ENCODE measurements around the gene REPIN1.

DNA sequence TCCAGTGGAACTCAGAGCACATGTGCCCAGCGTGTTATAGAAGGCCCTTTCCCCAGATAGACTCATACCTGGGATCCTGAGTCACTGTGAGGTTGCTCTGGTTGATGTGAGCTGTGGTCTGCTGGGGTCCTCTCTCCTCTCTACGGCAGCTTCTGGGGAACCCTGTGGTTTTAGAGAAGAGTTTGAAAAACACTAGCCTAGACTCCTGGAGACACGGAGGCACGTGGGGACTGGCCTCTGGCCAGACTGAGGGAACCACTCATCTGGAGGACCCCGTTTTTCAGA, 20.9 kb downstream of the REPIN1 start:
- TF ChIP-seq HDGF (IDR thresholded peaks at IDR 0.05) (no peak), BHLHE40 (IDR thresholded peaks at IDR 0.05; ENCODE audit: low read length) (no peak)
- TF ChIP-seq, protein P1, sequence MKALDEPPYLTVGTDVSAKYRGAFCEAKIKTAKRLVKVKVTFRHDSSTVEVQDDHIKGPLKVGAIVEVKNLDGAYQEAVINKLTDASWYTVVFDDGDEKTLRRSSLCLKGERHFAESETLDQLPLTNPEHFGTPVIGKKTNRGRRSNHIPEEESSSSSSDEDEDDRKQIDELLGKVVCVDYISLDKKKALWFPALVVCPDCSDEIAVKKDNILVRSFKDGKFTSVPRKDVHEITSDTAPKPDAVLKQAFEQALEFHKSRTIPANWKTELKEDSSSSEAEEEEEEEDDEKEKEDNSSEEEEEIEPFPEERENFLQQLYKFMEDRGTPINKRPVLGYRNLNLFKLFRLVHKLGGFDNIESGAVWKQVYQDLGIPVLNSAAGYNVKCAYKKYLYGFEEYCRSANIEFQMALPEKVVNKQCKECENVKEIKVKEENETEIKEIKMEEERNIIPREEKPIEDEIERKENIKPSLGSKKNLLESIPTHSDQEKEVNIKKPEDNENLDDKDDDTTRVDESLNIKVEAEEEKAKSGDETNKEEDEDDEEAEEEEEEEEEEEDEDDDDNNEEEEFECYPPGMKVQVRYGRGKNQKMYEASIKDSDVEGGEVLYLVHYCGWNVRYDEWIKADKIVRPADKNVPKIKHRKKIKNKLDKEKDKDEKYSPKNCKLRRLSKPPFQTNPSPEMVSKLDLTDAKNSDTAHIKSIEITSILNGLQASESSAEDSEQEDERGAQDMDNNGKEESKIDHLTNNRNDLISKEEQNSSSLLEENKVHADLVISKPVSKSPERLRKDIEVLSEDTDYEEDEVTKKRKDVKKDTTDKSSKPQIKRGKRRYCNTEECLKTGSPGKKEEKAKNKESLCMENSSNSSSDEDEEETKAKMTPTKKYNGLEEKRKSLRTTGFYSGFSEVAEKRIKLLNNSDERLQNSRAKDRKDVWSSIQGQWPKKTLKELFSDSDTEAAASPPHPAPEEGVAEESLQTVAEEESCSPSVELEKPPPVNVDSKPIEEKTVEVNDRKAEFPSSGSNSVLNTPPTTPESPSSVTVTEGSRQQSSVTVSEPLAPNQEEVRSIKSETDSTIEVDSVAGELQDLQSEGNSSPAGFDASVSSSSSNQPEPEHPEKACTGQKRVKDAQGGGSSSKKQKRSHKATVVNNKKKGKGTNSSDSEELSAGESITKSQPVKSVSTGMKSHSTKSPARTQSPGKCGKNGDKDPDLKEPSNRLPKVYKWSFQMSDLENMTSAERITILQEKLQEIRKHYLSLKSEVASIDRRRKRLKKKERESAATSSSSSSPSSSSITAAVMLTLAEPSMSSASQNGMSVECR (CRISPR knock-in tag; IDR thresholded peaks at IDR 0.05) = no peak
- TF ChIP-seq, protein P2, sequence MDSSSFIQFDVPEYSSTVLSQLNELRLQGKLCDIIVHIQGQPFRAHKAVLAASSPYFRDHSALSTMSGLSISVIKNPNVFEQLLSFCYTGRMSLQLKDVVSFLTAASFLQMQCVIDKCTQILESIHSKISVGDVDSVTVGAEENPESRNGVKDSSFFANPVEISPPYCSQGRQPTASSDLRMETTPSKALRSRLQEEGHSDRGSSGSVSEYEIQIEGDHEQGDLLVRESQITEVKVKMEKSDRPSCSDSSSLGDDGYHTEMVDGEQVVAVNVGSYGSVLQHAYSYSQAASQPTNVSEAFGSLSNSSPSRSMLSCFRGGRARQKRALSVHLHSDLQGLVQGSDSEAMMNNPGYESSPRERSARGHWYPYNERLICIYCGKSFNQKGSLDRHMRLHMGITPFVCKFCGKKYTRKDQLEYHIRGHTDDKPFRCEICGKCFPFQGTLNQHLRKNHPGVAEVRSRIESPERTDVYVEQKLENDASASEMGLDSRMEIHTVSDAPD (CRISPR knock-in tag; IDR thresholded peaks at IDR 0.05) = no peak
- TF ChIP-seq, protein P3, sequence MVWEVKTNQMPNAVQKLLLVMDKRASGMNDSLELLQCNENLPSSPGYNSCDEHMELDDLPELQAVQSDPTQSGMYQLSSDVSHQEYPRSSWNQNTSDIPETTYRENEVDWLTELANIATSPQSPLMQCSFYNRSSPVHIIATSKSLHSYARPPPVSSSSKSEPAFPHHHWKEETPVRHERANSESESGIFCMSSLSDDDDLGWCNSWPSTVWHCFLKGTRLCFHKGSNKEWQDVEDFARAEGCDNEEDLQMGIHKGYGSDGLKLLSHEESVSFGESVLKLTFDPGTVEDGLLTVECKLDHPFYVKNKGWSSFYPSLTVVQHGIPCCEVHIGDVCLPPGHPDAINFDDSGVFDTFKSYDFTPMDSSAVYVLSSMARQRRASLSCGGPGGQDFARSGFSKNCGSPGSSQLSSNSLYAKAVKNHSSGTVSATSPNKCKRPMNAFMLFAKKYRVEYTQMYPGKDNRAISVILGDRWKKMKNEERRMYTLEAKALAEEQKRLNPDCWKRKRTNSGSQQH (CRISPR knock-in tag; IDR thresholded peaks at IDR 0.05) = no peak

All from K562 (cell line).